ENCODE data around the gene SRC. TPM values are rescaled to one million over a fixed set of nuclear protein-coding genes. Genes with fewer than 3 reads are reported as not detected.

Gene SRC
- total RNA-seq, 4 donors from 2014 or later: 18.8 to 39.5 (median 26.0) TPM

- Histone ChIP-seq H3K36me3 (peaks cover 56% of the 10 kb centered on the region), H3K27me3 (no peaks in the 10 kb centered on the region), H3K4me3 (no peak overlapping the region), H3K4me1 (peaks cover 19% of the 10 kb centered on the region), H3K9me3 (no peaks in the 10 kb centered on the region), H3K27ac (no peak overlapping the region)
- peak in 1 of 2 donors; percentile 43 for DNase-seq (ENCODE audit: low spot score in 2 of 2)
- WGBS: 85% methylated on average over 6 of the region's 6 CpGs
- TF ChIP-seq EP300 (IDR thresholded peaks at IDR 0.05) (no peak), POLR2AphosphoS5 (IDR thresholded peaks at IDR 0.05) (no peak)
Measured at GRCh38 chr20:37305079-37305478, 40.9 kb upstream of the SRC start.

GRCh38 chr20:37305839-37306238 lies 40.1 kb upstream of the SRC start:
- Histone ChIP-seq H3K27me3 (no peaks in the 10 kb centered on the region), H3K4me3 (no peak overlapping the region), H3K27ac (no peak overlapping the region), H3K9me3 (no peaks in the 10 kb centered on the region), H3K4me1 (peaks cover 26% of the 10 kb centered on the region), H3K36me3 (peaks cover 57% of the 10 kb centered on the region)
- 84% methylated on average over 3 of the region's 3 CpGs for WGBS
- TF ChIP-seq POLR2A (IDR thresholded peaks at IDR 0.05) (no peak), POLR2AphosphoS5 (IDR thresholded peaks at IDR 0.05) (no peak), EP300 (IDR thresholded peaks at IDR 0.05) (no peak)
- TF ChIP-seq, protein P1, sequence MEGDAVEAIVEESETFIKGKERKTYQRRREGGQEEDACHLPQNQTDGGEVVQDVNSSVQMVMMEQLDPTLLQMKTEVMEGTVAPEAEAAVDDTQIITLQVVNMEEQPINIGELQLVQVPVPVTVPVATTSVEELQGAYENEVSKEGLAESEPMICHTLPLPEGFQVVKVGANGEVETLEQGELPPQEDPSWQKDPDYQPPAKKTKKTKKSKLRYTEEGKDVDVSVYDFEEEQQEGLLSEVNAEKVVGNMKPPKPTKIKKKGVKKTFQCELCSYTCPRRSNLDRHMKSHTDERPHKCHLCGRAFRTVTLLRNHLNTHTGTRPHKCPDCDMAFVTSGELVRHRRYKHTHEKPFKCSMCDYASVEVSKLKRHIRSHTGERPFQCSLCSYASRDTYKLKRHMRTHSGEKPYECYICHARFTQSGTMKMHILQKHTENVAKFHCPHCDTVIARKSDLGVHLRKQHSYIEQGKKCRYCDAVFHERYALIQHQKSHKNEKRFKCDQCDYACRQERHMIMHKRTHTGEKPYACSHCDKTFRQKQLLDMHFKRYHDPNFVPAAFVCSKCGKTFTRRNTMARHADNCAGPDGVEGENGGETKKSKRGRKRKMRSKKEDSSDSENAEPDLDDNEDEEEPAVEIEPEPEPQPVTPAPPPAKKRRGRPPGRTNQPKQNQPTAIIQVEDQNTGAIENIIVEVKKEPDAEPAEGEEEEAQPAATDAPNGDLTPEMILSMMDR (IDR thresholded peaks at IDR 0.05): no peak
- peak in 1 of 2 donors; percentile 52 for DNase-seq (ENCODE audit: low spot score in 2 of 2)

DNA sequence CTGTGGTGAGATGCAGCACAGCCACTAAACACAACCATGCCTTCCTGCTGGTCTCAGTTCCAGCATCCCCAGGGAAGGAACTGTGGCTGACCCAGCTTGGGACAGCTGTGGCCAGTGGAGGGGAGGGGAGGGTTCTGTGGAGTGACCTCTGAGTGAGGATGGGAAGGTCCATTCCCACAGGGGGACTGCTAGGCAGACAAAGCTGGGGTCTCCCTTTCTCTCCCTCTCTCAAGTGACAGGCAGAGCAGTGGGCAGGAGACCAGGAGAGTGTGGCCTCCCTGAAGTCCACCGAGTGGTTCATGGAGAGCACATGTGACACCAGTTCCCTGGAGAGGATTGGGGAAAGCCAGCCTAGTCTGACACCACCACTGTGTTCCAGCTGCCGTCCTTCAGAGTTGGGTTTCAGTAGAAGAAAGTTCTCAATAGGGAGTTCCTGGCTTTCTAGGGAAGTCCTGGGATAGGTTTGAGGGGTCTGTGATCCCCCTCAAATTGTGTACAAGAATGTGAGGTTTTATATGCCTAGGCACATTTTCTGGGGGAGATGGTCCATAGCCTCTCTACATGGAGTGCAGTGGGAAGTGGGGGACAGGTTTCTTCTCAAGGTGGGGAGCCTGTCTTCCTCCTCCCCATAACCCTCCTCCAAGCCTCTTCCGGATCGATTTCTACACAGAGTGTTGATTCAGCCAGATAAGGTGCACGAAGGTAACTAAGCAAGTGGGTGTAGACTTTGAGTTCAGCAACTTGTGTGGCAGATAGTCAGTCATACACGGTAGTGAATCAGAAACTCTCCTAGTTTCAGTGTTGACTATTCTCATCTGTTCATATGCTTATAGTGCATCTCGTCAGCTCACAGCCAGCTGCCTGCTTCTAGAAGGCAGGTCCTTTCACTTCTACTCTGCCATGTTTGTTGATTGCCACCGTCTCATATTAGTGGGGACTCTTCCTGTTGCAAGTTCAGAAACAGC lies 37.6 kb upstream of the SRC start:
- Histone ChIP-seq H3K4me3 (no peak overlapping the region), H3K36me3 (peaks cover 38% of the 10 kb centered on the region), H3K9me3 (no peaks in the 10 kb centered on the region), H3K27ac (peak overlapping the region; percentile 16), H3K27me3 (no peaks in the 10 kb centered on the region), H3K4me1 (peaks cover 46% of the 10 kb centered on the region)
- TF ChIP-seq EP300 (IDR thresholded peaks at IDR 0.05) (no peak), POLR2AphosphoS5 (IDR thresholded peaks at IDR 0.05) (no peak), POLR2A (IDR thresholded peaks at IDR 0.05) (no peak)
- TF ChIP-seq, protein P1 (IDR thresholded peaks at IDR 0.05): no peak
- DNase-seq (ENCODE audit: low spot score in 2 of 2): peak in 1 of 2 donors; percentile 57
- WGBS: 74% methylated on average over 8 of the region's 8 CpGs

GRCh38 chr20:37309290-37309689 lies 36.6 kb upstream of the SRC start:
- Histone ChIP-seq H3K4me3 (no peak overlapping the region), H3K4me1 (peaks cover 56% of the 10 kb centered on the region), H3K27me3 (no peaks in the 10 kb centered on the region), H3K27ac (peak overlapping the region; percentile 16), H3K9me3 (no peaks in the 10 kb centered on the region), H3K36me3 (peaks cover 34% of the 10 kb centered on the region)
- no peak for TF ChIP-seq EP300 (IDR thresholded peaks at IDR 0.05)
- no peak for TF ChIP-seq POLR2AphosphoS5 (IDR thresholded peaks at IDR 0.05)
- TF ChIP-seq, protein P1 (IDR thresholded peaks at IDR 0.05): no peak
- TF ChIP-seq POLR2A (IDR thresholded peaks at IDR 0.05): no peak
- peak in 1 of 2 donors; percentile 40 for DNase-seq (ENCODE audit: low spot score in 2 of 2)
- 94% methylated on average over 6 of the region's 6 CpGs for WGBS

- no peak for TF ChIP-seq POLR2AphosphoS5 (IDR thresholded peaks at IDR 0.05)
- TF ChIP-seq, protein P1 (IDR thresholded peaks at IDR 0.05): no peak
- TF ChIP-seq EP300 (IDR thresholded peaks at IDR 0.05): no peak
- no peak for TF ChIP-seq POLR2A (IDR thresholded peaks at IDR 0.05)
- no peaks in the 10 kb centered on the region for H3K9me3 ChIP-seq
- peaks cover 27% of the 10 kb centered on the region for H3K36me3 ChIP-seq
- no peaks in the 10 kb centered on the region for H3K27me3 ChIP-seq
- WGBS: 88% methylated on average over 16 of the region's 16 CpGs
- H3K27ac ChIP-seq: no peak overlapping the region
- DNase-seq (ENCODE audit: low spot score in 2 of 2): peak in 1 of 2 donors; percentile 68
- no peak overlapping the region for H3K4me3 ChIP-seq
- peaks cover 63% of the 10 kb centered on the region for H3K4me1 ChIP-seq
Measured at GRCh38 chr20:37309936-37310590, 35.9 kb upstream of the SRC start.

Data from suprapubic skin (tissue), 4 donors.